Measurements from ENCODE around the gene CFAP92.
"Not testable (repeated sequence)": the region's sequence is repeated elsewhere in the genome, so short reads cannot be mapped to it uniquely, and the experiment has no call there.

CFAP92 gene

GRCh38 chr3:128936341-128936740 lies 57.5 kb downstream of the CFAP92 start:
- DNase-seq (ENCODE audit: low read depth): no peak

- no peak for DNase-seq (ENCODE audit: low read depth)
Observed at GRCh38 chr3:128935922-128936321, 58.0 kb downstream of the CFAP92 start.

- no peak for DNase-seq (ENCODE audit: low read depth)
Observed at GRCh38 chr3:128933922-128934253, 60.0 kb downstream of the CFAP92 start.

GRCh38 chr3:128933213-128933921 lies 60.5 kb downstream of the CFAP92 start:
- no peak for DNase-seq (ENCODE audit: low read depth)

- no peak for DNase-seq (ENCODE audit: low read depth)
Observed at GRCh38 chr3:128932516-128933212, 61.2 kb downstream of the CFAP92 start.

GRCh38 chr3:128931046-128931445 lies 62.8 kb downstream of the CFAP92 start:
- no peak for DNase-seq (ENCODE audit: low read depth)

- DNase-seq (ENCODE audit: low read depth): no peak
Observed at GRCh38 chr3:128929364-128929763, 64.5 kb downstream of the CFAP92 start.

- not testable (repeated sequence) for DNase-seq (ENCODE audit: low read depth)
Observed at GRCh38 chr3:128923986-128924385, 69.9 kb downstream of the CFAP92 start.

- no peak for DNase-seq (ENCODE audit: low read depth)
Observed at GRCh38 chr3:128923576-128923975, 70.3 kb downstream of the CFAP92 start.

GRCh38 chr3:128922804-128923459 lies 70.9 kb downstream of the CFAP92 start:
- no peak for DNase-seq (ENCODE audit: low read depth)

- DNase-seq (ENCODE audit: low read depth): no peak
Observed at GRCh38 chr3:128919988-128920387, 73.9 kb downstream of the CFAP92 start.

- DNase-seq (ENCODE audit: low read depth): no peak
Observed at GRCh38 chr3:128917291-128917690, 76.6 kb downstream of the CFAP92 start.

GRCh38 chr3:128914966-128915645 lies 78.8 kb downstream of the CFAP92 start:
- DNase-seq (ENCODE audit: low read depth): no peak

- no peak for DNase-seq (ENCODE audit: low read depth)
Observed at GRCh38 chr3:128911911-128912310, 82.0 kb downstream of the CFAP92 start.

GRCh38 chr3:128910006-128910405 lies 83.9 kb downstream of the CFAP92 start:
- no peak for DNase-seq (ENCODE audit: low read depth)

GRCh38 chr3:128908951-128909350 lies 84.9 kb downstream of the CFAP92 start:
- DNase-seq (ENCODE audit: low read depth): no peak

GRCh38 chr3:128907706-128908445 lies 86.0 kb downstream of the CFAP92 start:
- DNase-seq (ENCODE audit: low read depth): no peak

GRCh38 chr3:128906804-128907525 lies 86.9 kb downstream of the CFAP92 start:
- DNase-seq (ENCODE audit: low read depth): no peak

GRCh38 chr3:128906031-128906803 lies 87.7 kb downstream of the CFAP92 start:
- DNase-seq (ENCODE audit: low read depth): no peak

GRCh38 chr3:128903501-128903900 lies 90.4 kb downstream of the CFAP92 start:
- DNase-seq (ENCODE audit: low read depth): no peak

GRCh38 chr3:128902426-128902825 lies 91.5 kb downstream of the CFAP92 start:
- no peak for DNase-seq (ENCODE audit: low read depth)

Measured in CMK (cell line).